Activated CD4-positive, alpha-beta T cell treated with anti-CD3 and anti-CD28 coated beads, Interleukin-2, Interleukin-6, amounts not matched to agents 100 ng/mL and 50 ng/mL, durations not matched to agents 16 hours and 8 hours (primary cell): ENCODE measurements around the gene TMED9.

ENCODE experiments used
- DNase-seq: peaks from one replicate; pipeline ENCODE4 v3.0.0-alpha.2; 2020

TMED9 gene

DNA sequence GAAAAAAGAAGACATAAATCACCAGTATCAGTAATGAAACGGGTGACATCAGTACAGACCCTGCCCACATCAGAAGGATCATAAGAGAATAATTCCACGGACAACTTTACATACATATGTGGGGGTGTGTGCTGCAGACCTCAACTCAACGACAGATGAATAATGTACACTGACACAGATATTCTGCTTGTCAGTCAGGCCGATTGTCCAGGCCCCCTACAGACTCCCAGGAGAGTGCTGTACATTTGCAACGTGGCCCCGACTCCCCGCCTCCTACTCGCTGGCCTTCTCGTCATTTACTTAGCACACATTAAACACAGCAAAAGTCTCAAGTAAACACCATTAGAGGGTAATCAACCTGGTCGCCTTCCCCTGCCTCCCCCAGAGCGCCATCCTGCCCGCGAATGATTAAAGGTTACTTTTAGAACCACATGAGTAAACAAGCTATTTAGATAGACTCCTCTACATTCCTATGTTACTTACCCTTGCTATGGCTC lies 3.5 kb upstream of the TMED9 start:
- DNase-seq = no peak

DNA sequence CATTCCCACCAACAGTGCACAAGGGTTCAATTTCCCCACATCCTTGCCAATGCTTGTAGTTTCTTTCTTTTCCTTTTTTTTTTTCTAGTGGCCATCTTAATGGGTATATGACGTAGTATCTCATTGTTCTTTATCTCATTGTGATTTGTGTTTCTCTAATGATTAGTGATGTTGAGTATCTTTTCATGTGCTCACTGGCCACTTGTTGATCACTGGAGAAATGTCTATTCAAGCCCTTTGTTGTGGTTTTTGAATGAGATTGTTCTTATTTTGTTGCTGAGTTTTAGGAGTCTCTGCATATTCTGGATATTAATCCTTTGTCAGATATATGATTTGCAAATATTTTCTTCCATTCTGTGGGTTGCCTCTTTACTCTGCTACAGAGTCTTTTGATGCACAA lies 1.6 kb upstream of the TMED9 start:
- no peak for DNase-seq

DNA sequence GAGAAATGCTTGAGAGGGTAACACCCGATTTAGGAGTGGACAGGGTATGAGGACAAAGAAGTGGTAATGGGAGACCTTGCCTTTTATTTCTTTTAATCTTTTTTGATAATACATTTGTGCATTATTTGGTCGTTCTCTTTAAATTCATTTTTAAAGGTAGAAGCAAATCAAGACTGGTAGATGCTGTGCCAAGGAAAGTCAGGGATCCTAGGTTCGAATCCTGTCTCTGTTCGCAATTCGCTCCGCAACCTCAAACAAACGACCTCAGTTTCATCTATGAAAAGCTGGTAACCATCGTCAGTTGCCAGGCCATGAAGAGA lies 353 bp upstream of the TMED9 start:
- no peak for DNase-seq

DNA sequence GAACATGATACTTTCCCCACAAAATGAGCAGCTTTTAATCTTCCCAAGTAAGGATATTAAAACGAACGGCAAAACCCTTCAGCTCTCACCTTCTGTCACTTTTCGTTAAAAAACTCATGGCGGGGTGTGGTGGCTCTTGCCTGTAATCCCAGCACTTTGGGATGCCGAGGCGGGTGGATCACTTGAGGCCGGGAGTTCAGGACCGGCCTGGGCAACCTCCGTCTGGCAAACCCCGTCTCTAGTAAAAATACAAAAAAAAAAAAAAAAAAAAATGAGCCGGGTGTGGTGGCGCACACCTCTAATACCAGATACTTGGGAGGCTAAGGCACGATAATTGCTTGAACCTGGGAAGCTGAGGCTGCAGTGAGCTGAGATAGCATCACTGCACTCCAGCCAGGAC lies 902 bp downstream of the TMED9 start:
- no peak for DNase-seq

DNA sequence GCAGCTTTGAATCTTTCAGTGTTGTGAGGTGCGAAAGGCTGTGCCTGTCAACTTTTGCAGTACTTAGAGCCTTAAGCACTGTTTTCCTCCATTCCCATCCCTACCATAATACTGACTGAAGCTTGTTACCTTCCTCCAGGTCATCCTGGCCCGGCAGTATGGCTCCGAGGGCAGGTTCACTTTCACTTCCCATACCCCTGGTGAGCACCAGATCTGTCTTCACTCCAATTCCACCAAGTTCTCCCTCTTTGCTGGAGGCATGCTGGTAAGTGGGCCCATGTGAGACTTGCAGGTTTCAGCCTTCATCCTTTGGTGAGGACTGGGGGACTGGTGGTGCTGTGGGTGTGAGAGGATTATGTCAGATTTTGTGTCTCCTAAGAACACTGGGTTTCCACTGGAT lies 1.5 kb downstream of the TMED9 start:
- DNase-seq = no peak

DNA sequence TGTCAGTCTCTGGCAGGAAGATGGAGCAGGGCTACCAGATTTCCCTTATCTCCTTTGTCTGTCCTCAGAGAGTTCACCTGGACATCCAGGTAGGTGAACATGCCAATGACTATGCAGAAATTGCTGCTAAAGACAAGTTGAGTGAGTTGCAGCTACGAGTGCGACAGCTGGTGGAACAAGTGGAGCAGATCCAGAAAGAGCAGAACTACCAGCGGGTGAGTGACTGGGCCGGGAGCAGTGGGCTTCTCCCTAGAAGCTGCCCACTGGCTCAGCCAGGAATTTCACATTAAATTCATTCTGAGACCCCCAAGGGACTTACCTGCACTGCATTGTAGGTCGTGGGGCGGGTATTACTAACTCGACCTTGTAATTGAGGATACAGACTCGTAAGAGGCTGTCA lies 2.1 kb downstream of the TMED9 start:
- no peak for DNase-seq

DNA sequence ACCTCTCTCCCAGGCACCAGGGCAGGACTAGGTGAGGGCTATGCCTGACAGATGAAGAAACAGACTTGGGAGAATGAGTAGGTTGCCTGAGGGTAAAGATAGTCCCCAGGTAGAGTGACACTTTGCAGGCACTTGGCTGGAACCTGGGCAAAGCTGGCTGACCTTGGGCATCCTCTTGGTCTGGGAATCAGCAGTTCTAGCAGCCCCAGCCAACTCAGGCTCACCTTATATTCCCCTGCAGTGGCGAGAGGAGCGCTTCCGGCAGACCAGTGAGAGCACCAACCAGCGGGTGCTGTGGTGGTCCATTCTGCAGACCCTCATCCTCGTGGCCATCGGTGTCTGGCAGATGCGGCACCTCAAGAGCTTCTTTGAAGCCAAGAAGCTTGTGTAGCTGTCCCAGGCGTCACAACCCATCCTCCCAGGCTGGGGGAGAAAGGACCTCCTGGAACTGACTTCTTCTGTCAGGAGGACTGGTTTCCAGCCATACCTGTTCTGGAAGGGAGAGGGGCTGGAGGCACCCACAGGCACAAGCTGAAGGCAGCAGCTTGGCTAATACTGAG lies 3.1 kb downstream of the TMED9 start:
- no peak for DNase-seq

DNA sequence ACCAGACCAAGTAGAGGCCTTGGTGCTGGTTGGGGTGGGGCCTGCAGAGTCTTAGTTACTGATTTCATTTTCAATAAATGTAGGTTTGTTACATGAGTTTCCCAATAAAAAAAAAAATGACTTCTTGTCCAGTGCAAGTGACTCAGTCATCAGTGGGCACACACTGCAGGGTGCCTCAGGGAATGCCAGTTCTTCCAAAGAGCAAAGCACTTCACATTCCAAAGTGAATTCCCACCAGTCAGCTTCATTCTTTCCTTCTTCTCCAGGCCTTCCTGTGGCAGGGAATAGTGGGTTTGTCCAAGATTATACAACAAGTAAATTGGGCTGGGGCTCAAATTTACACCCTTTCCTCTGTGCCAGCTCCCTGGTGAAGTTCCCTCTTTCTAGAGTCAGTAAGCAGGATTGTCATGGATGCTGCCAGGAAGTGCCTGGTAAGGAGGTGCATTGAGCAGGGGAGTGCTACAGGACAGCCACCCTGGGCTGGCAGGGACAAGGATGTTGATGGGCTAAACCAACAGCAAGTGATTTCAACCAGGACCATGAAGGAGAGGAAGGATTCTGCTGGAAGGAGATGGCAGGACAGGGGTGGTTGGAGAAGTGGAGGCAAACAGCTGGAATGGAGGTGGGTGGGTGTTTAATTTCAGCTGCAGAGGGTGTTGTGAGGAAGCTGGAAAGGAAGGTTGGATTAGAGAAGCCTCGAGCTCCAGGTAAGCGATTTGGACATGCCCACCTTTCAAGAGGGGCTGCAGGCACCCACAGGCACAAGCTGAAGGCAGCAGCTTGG lies 4.2 kb downstream of the TMED9 start:
- no peak for DNase-seq

DNA sequence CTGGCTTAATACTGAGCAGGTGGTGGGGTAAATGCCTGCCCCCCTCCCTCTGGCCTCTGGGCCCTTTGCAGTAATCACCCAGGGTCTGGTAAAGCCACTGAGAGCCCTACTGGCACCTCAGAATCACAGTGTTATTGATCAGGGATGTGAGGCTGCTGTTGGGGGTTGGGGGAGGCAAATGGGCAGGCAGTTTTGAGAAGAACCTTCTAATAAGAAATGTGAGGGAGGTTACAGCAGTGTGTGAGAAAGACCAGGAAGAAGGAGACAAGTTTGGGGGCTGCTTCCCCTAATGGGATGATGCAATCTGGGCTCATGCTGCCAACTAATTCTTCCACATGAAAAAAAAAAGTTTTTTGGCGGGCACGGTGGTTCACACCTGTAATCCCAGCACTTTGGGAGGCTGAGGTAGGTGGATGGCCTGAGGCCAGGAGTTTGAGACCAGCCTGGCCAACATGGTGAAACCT lies 4.8 kb downstream of the TMED9 start:
- DNase-seq = no peak

DNA sequence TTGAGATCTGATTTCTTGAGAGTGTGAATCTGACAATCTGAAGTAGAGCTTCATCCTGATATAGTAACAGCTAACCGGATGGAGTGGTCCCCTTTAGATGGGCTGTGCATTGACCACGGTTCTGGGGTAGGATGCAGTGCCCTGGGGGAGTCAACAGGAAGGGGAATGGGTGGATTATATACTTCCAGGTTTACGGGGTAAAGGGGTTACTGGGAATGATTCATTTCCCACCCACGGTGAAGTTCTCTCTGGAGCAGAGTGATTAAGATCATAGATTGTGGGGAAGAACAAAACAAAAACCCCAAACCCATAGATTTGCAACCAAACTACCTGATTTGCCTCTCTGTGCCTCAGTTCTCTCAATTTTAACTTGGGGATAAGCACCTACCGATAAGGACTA lies 6.5 kb downstream of the TMED9 start:
- no peak for DNase-seq

DNA sequence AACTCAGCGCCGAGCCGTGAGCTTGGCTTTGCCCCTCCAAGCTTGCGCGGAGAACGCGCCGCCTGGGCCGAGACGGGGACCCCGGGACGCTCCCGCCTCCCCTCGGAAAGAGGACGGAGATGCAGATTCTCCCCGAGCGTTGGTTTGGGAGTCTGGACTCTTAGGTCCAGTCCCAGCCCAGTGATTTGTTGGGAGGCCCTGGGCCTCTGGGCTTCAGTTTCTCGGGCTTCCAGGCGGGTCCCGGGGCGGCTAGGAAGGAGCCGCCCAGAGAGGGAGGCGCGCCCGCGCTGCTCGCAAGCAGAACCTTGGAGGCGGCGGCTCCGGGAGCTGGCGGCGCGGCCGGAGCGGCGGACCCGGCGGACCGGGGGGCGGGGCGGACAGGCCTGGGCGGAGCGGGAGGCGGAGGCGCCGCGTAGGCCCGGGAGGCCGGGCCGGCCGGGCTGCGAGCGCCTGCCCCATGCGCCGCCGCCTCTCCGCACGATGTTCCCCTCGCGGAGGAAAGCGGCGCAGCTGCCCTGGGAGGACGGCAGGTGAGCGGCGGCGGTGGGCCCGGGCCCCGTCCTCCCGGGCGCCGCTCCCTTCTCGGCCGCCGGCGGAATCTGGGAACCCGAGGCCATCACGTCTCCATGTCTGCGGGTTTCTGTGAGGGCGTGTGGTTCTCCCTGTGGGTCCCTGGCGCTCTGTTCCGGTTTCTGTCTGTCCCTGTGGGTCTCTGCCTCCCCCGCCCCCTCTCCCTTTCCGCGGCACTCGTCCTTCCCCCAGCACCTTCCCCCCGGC lies 7.9 kb downstream of the TMED9 start, which contains the start of gene B4GALT7:
Gene B4GALT7, plus strand, starts transcription at position 402 of the 777 bp plus-strand sequence. Its CDS starts 79 bp downstream, at position 481.
- DNase-seq = peak; percentile 92

DNA sequence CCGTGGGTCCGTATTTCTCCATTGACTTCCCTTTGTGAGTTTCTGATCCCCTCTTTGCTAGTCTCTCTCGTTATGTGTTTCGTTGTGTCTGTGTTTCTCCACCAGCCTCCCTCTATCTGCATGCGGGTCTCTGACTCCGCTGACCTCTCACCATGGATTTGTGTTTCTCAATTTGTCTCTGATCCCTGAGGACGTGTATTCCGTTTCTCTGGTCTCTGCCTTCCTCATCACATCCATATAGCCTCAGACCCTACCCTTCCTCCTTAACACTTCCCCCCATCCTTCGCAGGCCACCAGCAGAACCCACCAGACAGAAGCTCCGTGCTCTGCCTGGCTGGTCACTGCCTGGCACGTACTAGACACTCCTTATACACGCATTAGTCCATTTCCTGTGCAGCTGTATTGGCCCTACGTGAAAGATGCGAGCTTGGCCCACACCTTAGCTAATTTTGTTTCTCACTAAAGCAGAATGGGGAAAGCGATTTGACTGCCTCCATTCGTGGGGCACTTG lies 8.6 kb downstream of the TMED9 start:
- DNase-seq = no peak

DNA sequence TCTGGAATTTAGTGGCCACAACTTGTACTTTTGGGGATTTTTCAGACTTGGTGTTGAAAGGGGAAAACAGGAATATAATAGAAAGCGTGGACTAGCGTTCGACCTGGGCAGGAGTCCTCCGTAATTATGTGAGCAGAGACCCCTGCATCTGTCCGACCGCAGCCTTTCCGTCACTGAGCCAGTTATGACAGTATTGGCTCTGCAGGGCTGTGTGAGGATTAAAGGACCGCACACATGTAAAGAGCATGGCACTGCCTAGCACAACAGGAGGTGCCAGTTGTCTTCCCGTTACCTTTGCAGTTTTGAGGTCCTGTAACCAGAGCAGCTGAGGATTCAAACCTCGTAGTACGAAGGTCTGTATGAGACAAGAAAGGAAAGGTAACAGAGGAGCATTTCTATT lies 9.1 kb downstream of the TMED9 start:
- DNase-seq = no peak

DNA sequence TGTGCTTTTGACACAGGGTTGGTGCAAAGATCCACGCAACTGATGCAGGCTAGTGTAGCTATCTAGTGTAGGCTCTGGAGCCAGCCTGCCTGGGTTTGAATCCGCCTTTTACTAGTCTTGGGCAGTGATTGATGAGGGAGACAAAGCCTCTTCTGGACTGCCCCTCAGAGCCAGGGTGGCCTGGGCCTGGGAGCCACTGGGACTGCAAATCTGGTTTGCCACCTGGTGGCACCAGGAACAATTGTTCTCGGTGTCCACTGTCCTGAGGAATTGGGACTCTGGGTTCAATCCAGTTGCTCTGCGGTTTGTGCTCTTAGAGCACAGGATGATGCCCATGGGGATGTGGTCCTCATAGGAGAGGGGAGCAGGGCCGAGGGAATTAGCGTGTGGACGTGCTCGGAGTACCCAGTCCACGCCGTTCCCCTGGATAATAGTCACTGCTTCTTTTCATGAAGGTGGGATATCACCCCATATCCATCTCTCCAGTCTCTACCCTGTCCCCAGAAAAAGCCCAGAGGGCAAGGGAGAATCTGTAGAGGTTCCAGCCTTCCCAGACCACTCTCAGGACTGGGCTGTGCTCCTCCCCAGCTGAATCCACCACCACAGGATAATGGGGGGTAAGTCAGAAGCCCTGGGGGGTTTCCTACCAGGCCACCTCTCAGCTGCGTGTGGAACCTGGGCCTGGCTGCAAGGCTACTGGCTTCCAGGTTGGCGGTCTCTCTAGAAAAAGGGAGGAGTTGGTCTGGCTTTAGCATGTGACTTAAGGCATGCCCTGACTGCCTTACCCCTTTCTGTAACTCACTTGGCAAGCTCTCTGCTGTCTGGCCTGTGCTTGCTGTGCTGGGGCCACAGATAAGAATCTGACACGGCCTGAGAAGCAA lies 9.8 kb downstream of the TMED9 start:
- no peak for DNase-seq

DNA sequence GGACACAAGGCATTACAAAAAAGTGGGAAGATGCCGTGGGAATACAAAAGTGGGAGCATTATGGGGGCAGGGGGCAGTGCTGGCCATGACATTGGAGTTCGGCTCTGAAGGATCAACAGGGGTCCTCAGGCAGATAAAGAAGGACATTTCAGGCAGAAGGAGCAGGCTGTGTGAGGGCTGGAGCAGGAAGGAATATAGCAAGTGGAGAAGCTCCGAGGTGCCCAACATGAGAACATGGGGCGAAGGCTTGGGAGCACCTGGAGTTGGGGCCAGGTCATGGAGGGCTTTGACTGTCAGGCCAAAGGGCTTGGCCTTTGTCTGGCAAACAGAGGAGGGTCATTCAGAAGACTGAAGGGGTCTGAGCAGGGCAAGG lies 10.4 kb downstream of the TMED9 start:
- no peak for DNase-seq

DNA sequence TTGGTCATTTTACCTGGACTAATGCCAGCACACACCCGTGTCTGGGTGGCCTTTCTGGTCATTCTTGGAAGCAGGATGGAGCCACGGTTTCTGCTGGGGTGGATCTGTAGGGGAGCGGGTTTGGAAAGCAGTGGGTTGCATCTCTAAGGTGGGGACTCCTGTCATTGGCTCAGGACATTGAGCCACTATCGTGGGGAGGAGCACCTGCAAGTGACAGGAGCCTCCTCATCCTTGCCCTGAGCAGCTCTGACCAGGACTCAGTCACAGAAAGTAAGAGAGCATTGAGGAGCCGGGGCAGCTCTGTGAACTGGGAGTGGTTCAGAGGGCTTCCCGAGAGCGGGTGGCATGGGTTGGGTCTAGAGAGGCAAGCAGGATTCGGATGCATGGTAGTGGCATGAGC lies 11.6 kb downstream of the TMED9 start:
- no peak for DNase-seq

DNA sequence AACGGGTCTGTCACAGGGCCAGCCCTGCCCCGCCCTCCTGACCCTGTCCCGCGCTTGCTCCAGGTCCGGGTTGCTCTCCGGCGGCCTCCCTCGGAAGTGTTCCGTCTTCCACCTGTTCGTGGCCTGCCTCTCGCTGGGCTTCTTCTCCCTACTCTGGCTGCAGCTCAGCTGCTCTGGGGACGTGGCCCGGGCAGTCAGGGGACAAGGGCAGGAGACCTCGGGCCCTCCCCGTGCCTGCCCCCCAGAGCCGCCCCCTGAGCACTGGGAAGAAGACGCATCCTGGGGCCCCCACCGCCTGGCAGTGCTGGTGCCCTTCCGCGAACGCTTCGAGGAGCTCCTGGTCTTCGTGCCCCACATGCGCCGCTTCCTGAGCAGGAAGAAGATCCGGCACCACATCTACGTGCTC lies 12.1 kb downstream of the TMED9 start:
- DNase-seq = no peak

DNA sequence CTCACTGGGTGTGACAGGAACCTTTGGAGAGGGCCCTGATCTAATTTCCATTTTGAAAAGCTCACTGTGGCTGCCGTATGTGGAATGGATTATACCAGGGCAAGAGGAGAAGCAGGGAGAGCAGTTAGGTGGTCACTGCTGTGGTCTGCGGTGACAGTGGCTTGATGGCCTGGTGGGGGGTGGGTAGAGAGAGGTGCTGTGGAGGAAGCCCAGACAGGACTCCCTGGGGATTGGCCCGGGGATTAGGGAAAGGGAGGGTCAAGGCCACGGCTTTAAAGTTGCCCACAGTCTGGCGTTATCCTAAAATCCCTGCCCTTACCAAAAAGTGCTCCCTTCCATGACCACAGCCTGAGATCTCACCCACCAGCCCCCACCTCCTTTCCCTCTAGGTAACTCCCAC lies 12.7 kb downstream of the TMED9 start:
- DNase-seq = no peak

DNA sequence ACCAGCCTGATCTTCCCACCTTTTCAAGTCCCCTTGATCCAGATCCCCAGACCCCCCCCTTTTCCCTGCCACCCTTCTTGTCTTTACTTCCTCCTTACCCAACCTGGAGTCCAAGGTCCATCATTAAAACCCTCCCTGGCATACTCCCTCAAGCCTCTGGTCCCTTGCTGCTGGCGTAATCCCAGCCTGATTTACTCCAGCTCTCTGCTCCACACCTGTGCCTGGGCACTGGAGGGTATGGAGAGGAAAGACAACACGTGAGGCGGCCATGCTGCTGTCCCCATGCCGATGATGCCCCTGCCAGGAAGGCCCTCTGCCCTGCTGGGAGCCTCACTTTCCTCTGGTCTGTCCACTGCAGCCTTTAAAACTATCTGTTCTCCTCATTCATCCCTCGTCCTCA lies 13.1 kb downstream of the TMED9 start:
- no peak for DNase-seq

DNA sequence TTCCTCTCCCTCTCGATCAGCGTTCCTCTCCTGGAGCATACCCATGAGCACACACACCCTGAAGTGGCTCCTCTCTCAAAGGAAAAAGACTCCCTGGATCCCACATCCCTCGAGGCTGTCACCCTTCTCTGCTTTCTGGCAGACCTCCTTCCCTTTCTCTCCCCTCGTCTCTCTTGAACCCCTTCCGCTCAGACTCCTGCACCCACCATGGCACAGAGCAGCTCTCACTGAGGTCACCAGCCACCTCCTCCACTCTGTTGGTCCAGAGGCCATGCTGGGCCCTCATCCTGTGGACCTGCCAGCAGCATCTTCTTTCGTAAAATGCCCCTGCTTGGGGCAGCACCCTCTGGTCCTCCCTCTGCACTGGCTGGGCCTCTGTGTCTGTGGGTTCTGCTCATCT lies 13.7 kb downstream of the TMED9 start:
- no peak for DNase-seq

DNA sequence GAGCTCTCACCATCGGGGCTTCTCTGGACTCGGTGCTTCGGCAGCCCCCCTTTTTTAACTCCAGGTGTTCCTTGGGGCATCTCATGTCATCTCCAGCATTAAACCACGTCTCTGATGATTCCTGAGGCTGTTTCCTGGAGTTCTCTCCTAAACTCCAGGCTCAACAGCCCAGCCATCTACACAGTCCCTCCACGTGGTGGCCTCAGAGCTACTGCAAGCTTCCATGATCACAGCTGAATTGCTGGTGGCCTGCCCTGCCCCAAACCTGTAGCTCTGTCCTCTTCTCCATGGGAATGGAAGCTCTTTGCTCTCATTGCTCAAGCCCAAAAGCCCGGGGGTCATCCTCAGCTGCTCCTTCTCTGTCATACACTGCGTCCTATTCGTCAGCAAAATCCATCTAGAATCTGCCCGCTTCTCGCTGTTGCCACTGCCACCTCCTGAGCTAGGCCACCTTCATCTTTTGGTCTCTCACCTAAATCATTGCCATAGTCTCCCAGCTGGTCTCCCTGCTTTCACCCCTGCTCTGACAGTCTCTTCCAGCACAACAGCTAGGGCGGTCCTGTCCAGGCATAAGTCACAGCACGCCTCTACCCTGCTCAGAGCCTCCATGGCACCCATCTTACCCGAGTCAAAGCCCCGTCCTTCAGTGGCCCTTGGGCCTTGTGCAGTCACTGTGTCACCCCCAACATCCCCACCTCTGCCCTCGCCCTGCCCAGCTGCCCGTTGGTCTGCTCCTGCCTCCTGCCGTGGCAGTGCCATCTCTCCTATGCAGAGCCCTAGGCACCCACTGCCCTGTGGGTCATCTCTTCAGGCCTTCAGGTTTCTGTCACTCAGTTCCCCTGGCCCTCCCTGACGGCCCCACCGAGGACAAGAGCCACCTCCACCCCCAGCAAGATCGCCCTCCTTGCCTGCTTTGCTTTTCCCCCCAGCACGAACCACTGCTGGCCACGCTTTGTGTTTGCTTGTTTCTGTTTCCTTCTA lies 14.4 kb downstream of the TMED9 start:
- no peak for DNase-seq

DNA sequence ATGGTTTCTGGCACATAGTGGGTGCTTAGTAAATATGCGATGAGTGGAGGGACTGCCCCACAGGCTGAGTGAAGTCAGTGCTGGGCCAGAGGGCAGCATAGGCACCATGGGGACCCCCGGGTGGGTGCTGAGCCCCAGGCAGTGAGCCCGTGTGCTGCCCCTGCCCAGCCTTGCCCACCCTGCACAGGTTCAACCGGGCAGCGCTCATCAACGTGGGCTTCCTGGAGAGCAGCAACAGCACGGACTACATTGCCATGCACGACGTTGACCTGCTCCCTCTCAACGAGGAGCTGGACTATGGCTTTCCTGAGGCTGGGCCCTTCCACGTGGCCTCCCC lies 15.1 kb downstream of the TMED9 start:
- DNase-seq = no peak
